CD4-positive, alpha-beta T cell treated with Interleukin-4 for 4 hours (primary cell): ENCODE data around the gene FOSL1.

Experiments
- DNase-seq: peaks from one replicate; pipeline ENCODE4 v3.0.0-alpha.2; 2020

Gene FOSL1

GRCh38 chr11:65862941-65863888, 37.0 kb downstream of the FOSL1 start:
- DNase-seq, result no peak

- DNase-seq, result no peak
These were observed 37.9 kb downstream of the FOSL1 start for GRCh38 chr11:65862191-65862735.

- no peak for DNase-seq
These were observed 38.5 kb downstream of the FOSL1 start for GRCh38 chr11:65861533-65862183.

- DNase-seq, result no peak
These were observed 39.1 kb downstream of the FOSL1 start for GRCh38 chr11:65861165-65861505.

GRCh38 chr11:65860278-65861164, 39.7 kb downstream of the FOSL1 start, which contains the start of gene MUS81:
Gene MUS81, plus strand, starts transcription at chr11:65860433. Its CDS starts 321 bp downstream, at chr11:65860754.
- DNase-seq, result peak; percentile 96

- DNase-seq, result no peak
These were observed 40.3 kb downstream of the FOSL1 start for GRCh38 chr11:65859812-65860277.

- DNase-seq, result peak; percentile 97
These were observed 40.9 kb downstream of the FOSL1 start for GRCh38 chr11:65859095-65859811.

- DNase-seq, result no peak
These were observed 41.5 kb downstream of the FOSL1 start for GRCh38 chr11:65858681-65859087.

GRCh38 chr11:65857853-65858680, 42.1 kb downstream of the FOSL1 start, which contains the start of gene CFL1:
Gene CFL1, minus strand, starts transcription at chr11:65858180. Its CDS starts 81 bp downstream, at chr11:65858099.
- DNase-seq, result peak; percentile 97

GRCh38 chr11:65857500-65857852, 42.7 kb downstream of the FOSL1 start:
- DNase-seq, result peak; percentile 47

GRCh38 chr11:65856689-65857499, 43.3 kb downstream of the FOSL1 start:
- DNase-seq, result peak; percentile 78

GRCh38 chr11:65855927-65856363, 44.2 kb downstream of the FOSL1 start:
- no peak for DNase-seq

GRCh38 chr11:65854852-65855837, 45.0 kb downstream of the FOSL1 start:
- no peak for DNase-seq

- no peak for DNase-seq
These were observed 46.0 kb downstream of the FOSL1 start for GRCh38 chr11:65854161-65854592.

GRCh38 chr11:65853246-65853979, 46.8 kb downstream of the FOSL1 start:
- no peak for DNase-seq

GRCh38 chr11:65852508-65853245, 47.5 kb downstream of the FOSL1 start:
- no peak for DNase-seq
